HepG2 (cell line): Measurements from ENCODE around the gene BACH1.

Experiments
- ERF ChIP-seq: IDR thresholded peaks from 2 replicates; pipeline ENCODE4 v1.6.1; 2018; ENCODE audit warnings: missing biosample characterization, missing genetic modification reagents
- EZH2 ChIP-seq: conservative IDR thresholded peaks from 2 replicates; pipeline ENCODE4 v1.6.1; 2012; ENCODE audit warnings: mild to moderate bottlenecking, low read depth, low read length, moderate library complexity
- RAD21 ChIP-seq: fragments of 450-650 bp; formaldehyde crosslinking; IDR thresholded peaks from 2 replicates; pipeline ENCODE4 v1.5.0; 2020; ENCODE audit warnings: mild to moderate bottlenecking
- ZNF121 ChIP-seq: sonication (generic); formaldehyde crosslinking; IDR thresholded peaks from 2 replicates; pipeline ENCODE4 v1.5.0; 2020; ENCODE audit warnings: mild to moderate bottlenecking, missing genetic modification reagents
- TF ChIP-seq, protein P1 (sequence below): sonication (generic); formaldehyde crosslinking; IDR thresholded peaks from 2 replicates; pipeline ENCODE4 v1.5.0; 2020; ENCODE audit warnings: mild to moderate bottlenecking, missing genetic modification reagents, moderate library complexity
- TF ChIP-seq, protein P2 (sequence below): sonication (generic); formaldehyde crosslinking; IDR thresholded peaks from 2 replicates; pipeline ENCODE4 v1.4.0; 2020; ENCODE audit warnings: missing genetic modification reagents

GRCh38 chr21:29351691-29352090 is 53.0 kb downstream of the BACH1 start:
- TF ChIP-seq, protein P1, sequence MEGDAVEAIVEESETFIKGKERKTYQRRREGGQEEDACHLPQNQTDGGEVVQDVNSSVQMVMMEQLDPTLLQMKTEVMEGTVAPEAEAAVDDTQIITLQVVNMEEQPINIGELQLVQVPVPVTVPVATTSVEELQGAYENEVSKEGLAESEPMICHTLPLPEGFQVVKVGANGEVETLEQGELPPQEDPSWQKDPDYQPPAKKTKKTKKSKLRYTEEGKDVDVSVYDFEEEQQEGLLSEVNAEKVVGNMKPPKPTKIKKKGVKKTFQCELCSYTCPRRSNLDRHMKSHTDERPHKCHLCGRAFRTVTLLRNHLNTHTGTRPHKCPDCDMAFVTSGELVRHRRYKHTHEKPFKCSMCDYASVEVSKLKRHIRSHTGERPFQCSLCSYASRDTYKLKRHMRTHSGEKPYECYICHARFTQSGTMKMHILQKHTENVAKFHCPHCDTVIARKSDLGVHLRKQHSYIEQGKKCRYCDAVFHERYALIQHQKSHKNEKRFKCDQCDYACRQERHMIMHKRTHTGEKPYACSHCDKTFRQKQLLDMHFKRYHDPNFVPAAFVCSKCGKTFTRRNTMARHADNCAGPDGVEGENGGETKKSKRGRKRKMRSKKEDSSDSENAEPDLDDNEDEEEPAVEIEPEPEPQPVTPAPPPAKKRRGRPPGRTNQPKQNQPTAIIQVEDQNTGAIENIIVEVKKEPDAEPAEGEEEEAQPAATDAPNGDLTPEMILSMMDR (CRISPR knock-in tag), result no peak
- TF ChIP-seq RAD21 (CRISPR knock-in tag), result no peak
- TF ChIP-seq, protein P2, sequence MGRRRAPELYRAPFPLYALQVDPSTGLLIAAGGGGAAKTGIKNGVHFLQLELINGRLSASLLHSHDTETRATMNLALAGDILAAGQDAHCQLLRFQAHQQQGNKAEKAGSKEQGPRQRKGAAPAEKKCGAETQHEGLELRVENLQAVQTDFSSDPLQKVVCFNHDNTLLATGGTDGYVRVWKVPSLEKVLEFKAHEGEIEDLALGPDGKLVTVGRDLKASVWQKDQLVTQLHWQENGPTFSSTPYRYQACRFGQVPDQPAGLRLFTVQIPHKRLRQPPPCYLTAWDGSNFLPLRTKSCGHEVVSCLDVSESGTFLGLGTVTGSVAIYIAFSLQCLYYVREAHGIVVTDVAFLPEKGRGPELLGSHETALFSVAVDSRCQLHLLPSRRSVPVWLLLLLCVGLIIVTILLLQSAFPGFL (CRISPR knock-in tag), result no peak
- TF ChIP-seq EZH2, result no peak
- TF ChIP-seq ZNF121 (CRISPR knock-in tag), result no peak
- no peak for TF ChIP-seq ERF (CRISPR knock-in tag)
